Astrocyte (in vitro differentiated cells and primary cell): Measurements from ENCODE around the gene TMEM79.

Experiments used
- CTCF ChIP-seq: IDR thresholded peaks from 2 replicates; pipeline ENCODE4 v1.5.1; 2011; ENCODE audit warnings: low read depth, mild to moderate bottlenecking, inconsistent platforms, low read length, moderate library complexity; ENCODE audit not compliant: insufficient read depth
- EZH2 ChIP-seq: IDR thresholded peaks from 2 replicates; pipeline ENCODE4 v1.6.1; 2012; ENCODE audit warnings: mild to moderate bottlenecking, low read length, inconsistent platforms; ENCODE audit not compliant: insufficient read depth

GRCh38 chr1:156244126-156244525 is 40.0 kb upstream of the TMEM79 start:
- no peak for TF ChIP-seq CTCF
- TF ChIP-seq EZH2: no peak
